GM23248 (cell line): ENCODE results near the gene USF3.

ENCODE experiments used
- EZH2 ChIP-seq: fragments of 200-600 bp; sonication (generic); IDR thresholded peaks from 2 replicates; pipeline ENCODE4 v1.6.1; 2018; ENCODE audit warnings: antibody characterized with exemption, mild to moderate bottlenecking; ENCODE audit not compliant: insufficient read depth, poor library complexity, severe bottlenecking
- EZH2phosphoT487 ChIP-seq: fragments of 200-600 bp; sonication (generic); IDR thresholded peaks from 2 replicates; pipeline ENCODE4 v1.6.1; 2018; ENCODE audit warnings: antibody characterized with exemption, moderate library complexity, mild to moderate bottlenecking, low read depth; ENCODE audit not compliant: insufficient read depth

- TF ChIP-seq EZH2 (no peak), EZH2phosphoT487 (no peak)
Measured at GRCh38 chr3:113628788-113629187, 67.7 kb downstream of the USF3 start.
